ENCODE data around the gene FBF1. TPM values are rescaled to one million over a fixed set of nuclear protein-coding genes. Genes with fewer than 3 reads are reported as not detected.

Gene FBF1
- total RNA-seq, 4 donors from 2014 or later, result 13.9 to 18.3 (median 15.5) TPM

- H3K4me1 ChIP-seq, result peaks cover 25 to 62% (median 32%) of the 10 kb centered on the region in 3 donors
- intact Hi-C loops (cut with DNase I), result no loop called here
These were observed 47.4 kb downstream of the FBF1 start for GRCh38 chr17:75893305-75894048.

GRCh38 chr17:75892556-75893224, 48.2 kb downstream of the FBF1 start:
- Histone ChIP-seq H3K4me1 (peaks cover 25 to 56% (median 32%) of the 10 kb centered on the region in 3 donors), H3K4me3 (no peak overlapping the region), H3K9me3 (no peaks in the 10 kb centered on the region), H3K36me3 (peaks cover 13 to 55% (median 21%) of the 10 kb centered on the region in 3 donors), H3K27me3 (no peaks in the 10 kb centered on the region), H3K27ac (no peak overlapping the region)
- intact Hi-C loops (cut with DNase I), result no loop called here
- TF ChIP-seq CTCF (IDR thresholded peaks at IDR 0.05), result no peak
- TF ChIP-seq POLR2A (IDR thresholded peaks at IDR 0.05), result no peak
- DNase-seq, result no peak
- 85 to 100% methylated on average over 3 to 13 of the region's 16 CpGs for WGBS, 2 donors

More at GRCh38 chr17:75893305-75894048, 47.4 kb downstream of the FBF1 start:
- no peak for DNase-seq
- Histone ChIP-seq H3K9me3 (no peaks in the 10 kb centered on the region), H3K27ac (peak overlapping the region in 1 of 4 donors; percentile 99), H3K4me3 (no peak overlapping the region), H3K27me3 (no peaks in the 10 kb centered on the region), H3K36me3 (peaks cover 13 to 56% (median 23%) of the 10 kb centered on the region in 3 donors)
- 89% methylated on average over 18 of the region's 18 CpGs for WGBS, 2 donors
- TF ChIP-seq CTCF (IDR thresholded peaks at IDR 0.05) (no peak), POLR2A (IDR thresholded peaks at IDR 0.05) (no peak)

GRCh38 chr17:75891605-75892555, 49.0 kb downstream of the FBF1 start:
- H3K4me1 ChIP-seq, result peaks cover 19 to 48% (median 24%) of the 10 kb centered on the region in 3 donors

GRCh38 chr17:75891022-75891604, 49.7 kb downstream of the FBF1 start:
- peaks cover 19 to 44% (median 22%) of the 10 kb centered on the region in 3 donors for H3K4me1 ChIP-seq
- no peak for DNase-seq
- H3K36me3 ChIP-seq, result peaks cover 13 to 56% (median 21%) of the 10 kb centered on the region in 3 donors
- no peak overlapping the region for H3K4me3 ChIP-seq
- no peak for TF ChIP-seq CTCF (IDR thresholded peaks at IDR 0.05)
- TF ChIP-seq POLR2A (IDR thresholded peaks at IDR 0.05), result no peak
- no peaks in the 10 kb centered on the region for H3K9me3 ChIP-seq
- H3K27ac ChIP-seq, result no peak overlapping the region
- no peaks in the 10 kb centered on the region for H3K27me3 ChIP-seq
- WGBS, 2 donors, result 83 to 94% methylated on average over 6 to 12 of the region's 31 CpGs
- intact Hi-C loops (cut with DNase I), result no loop called here

More at GRCh38 chr17:75891605-75892555, 49.0 kb downstream of the FBF1 start:
- Histone ChIP-seq H3K36me3 (peaks cover 13 to 56% (median 21%) of the 10 kb centered on the region in 3 donors), H3K27ac (no peak overlapping the region), H3K9me3 (no peaks in the 10 kb centered on the region), H3K4me3 (no peak overlapping the region), H3K27me3 (no peaks in the 10 kb centered on the region)
- no peak for DNase-seq
- intact Hi-C loops (cut with DNase I), result no loop called here
- WGBS, 2 donors, result 83 to 88% methylated on average over 9 to 11 of the region's 32 CpGs
- no peak for TF ChIP-seq CTCF (IDR thresholded peaks at IDR 0.05)

All from esophagus squamous epithelium (tissue), 5 donors.